Activated T-cell treated with anti-CD3 and anti-CD28 coated beads, Interleukin-2, amount 50 U/mL, for 72 hours (primary cell): ENCODE measurements around the gene CSF3. TPM values are rescaled to one million over a fixed set of nuclear protein-coding genes. Genes with fewer than 3 reads are reported as not detected.

Experiments used
- ATAC-seq, 2 donors: fragments of 150-1000 bp; cut with Tn5 transposase; replicated peaks in 1 of 2; 2 replicates each; pipeline ENCODE4 v1.10.0; 2021; ENCODE audit warnings: moderate library complexity in 2 of 2, mild to moderate bottlenecking in 1 of 2
- DNase-seq, 2 donors: peaks; one replicate each; pipeline ENCODE4 v3.0.0; 2021 to 2022; ENCODE audit warnings: mixed read lengths in 1 of 2
- H3K27ac Mint-ChIP-seq: one replicate; pipeline ENCODE4 v1.8.0; 2022; ENCODE audit warnings: mild to moderate bottlenecking, moderate library complexity, mixed read lengths
- H3K27me3 Mint-ChIP-seq: one replicate; pipeline ENCODE4 v1.8.0; 2022; ENCODE audit warnings: low read depth, mixed read lengths
- H3K36me3 Mint-ChIP-seq, 2 donors: one replicate each; pipeline ENCODE4 v1.8.0; 2022; ENCODE audit warnings: mixed read lengths in 2 of 2, mild to moderate bottlenecking in 1 of 2; ENCODE audit not compliant: insufficient read depth in 2 of 2
- H3K4me1 Mint-ChIP-seq: one replicate; pipeline ENCODE4 v1.8.0; 2022; ENCODE audit warnings: low read depth, mixed read lengths
- H3K4me3 Mint-ChIP-seq, 2 donors: one replicate each; pipeline ENCODE4 v1.8.0; 2022; ENCODE audit warnings: mild to moderate bottlenecking in 2 of 2, mixed read lengths in 2 of 2, moderate library complexity in 2 of 2
- H3K9me3 Mint-ChIP-seq, 2 donors: one replicate each; pipeline ENCODE4 v1.8.0; 2022; ENCODE audit warnings: mixed read lengths in 2 of 2
- total RNA-seq, 2 donors: library from RNA; stranded (reverse); gene quantifications; one replicate each; pipeline ENCODE4 v1.2.3, GENCODE V29; 2022

Gene CSF3
- total RNA-seq, 2 donors from 2014 or later, result not detected

GRCh38 chr17:40063187-40063771 is 48.0 kb downstream of the CSF3 start:
- H3K9me3 Mint-ChIP-seq, result no peaks in the 10 kb centered on the region
- peak overlapping the region; percentile 79 to 89 for H3K4me3 Mint-ChIP-seq
- ATAC-seq, result peak in 1 of 2 donors; percentile 37
- peaks cover 45% of the 10 kb centered on the region for H3K4me1 Mint-ChIP-seq
- H3K27me3 Mint-ChIP-seq, result no peaks in the 10 kb centered on the region
- H3K27ac Mint-ChIP-seq, result no peak overlapping the region
- peaks cover 1% of the 10 kb centered on the region in 2 donors for H3K36me3 Mint-ChIP-seq
- DNase-seq, result peak; percentile 27 to 37

GRCh38 chr17:40063901-40064531 is 48.8 kb downstream of the CSF3 start:
- ATAC-seq (peak; percentile 16 to 28), DNase-seq (no peak)
- peak overlapping the region; percentile 79 to 89 for H3K4me3 Mint-ChIP-seq
- no peak overlapping the region for H3K27ac Mint-ChIP-seq
- no peaks in the 10 kb centered on the region for H3K9me3 Mint-ChIP-seq
- no peaks in the 10 kb centered on the region for H3K27me3 Mint-ChIP-seq
- peaks cover 1% of the 10 kb centered on the region in 2 donors for H3K36me3 Mint-ChIP-seq
- H3K4me1 Mint-ChIP-seq, result peaks cover 53% of the 10 kb centered on the region

DNA sequence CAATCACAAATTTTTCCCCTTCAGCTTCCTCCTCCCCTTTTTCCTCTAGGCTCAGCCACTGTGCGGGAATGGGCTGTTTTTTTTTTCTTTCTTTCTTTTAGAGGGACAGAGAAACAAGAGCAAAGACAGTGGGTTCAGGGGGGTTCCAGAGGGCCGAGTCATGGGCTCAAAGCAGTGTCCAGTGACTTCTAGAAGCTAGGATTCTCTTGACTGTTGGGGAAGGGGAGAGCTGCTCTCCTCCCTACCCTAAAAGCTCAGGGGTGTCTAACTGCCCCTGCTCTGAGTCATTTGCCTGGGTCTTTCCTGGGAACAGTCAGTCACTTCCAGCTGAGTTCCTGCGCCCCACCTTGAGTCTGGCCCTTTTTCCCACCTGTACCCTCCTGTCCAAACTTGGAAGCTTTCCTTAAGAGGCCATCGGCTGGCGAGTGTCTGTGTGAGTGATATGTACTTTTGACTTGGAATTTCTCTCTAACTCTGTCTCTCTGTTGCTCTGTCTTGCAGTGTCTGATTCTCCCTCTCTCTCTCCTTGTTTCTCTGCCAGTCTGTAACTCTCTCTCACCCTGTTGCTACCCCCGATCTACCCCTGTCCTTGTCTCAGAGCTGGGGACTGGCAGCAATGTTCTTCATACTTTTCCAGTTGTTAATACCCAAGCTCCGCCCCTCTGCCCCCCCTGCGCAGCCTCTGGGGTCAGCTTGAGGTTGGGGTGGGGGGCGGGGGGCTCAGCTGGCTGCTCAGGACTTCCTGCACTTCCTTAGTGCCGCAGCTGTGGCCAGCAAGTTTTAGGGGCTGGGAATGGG is 49.9 kb downstream of the CSF3 start:
- H3K4me3 Mint-ChIP-seq, result peak overlapping the region; percentile 79 to 89
- no peaks in the 10 kb centered on the region for H3K9me3 Mint-ChIP-seq
- peaks cover 64% of the 10 kb centered on the region for H3K4me1 Mint-ChIP-seq
- peaks cover 1% of the 10 kb centered on the region in 2 donors for H3K36me3 Mint-ChIP-seq
- H3K27ac Mint-ChIP-seq, result no peak overlapping the region
- no peaks in the 10 kb centered on the region for H3K27me3 Mint-ChIP-seq
- DNase-seq (no peak), ATAC-seq (no peak)

GRCh38 chr17:40065769-40066510 is 50.7 kb downstream of the CSF3 start:
- H3K27ac Mint-ChIP-seq, result no peak overlapping the region

More at GRCh38 chr17:40065769-40066510, 50.7 kb downstream of the CSF3 start:
- Mint-ChIP-seq H3K36me3 (peaks cover 1% of the 10 kb centered on the region in 2 donors), H3K27me3 (no peaks in the 10 kb centered on the region), H3K4me1 (peaks cover 72% of the 10 kb centered on the region), H3K9me3 (no peaks in the 10 kb centered on the region), H3K4me3 (no peak overlapping the region)
- ATAC-seq (no peak), DNase-seq (no peak)

Other genes with a start within 250 kb of the CSF3 start
- gene IKZF3, start 151.1 kb upstream of the CSF3 start, total RNA-seq, result 10 to 100 TPM; 70.7 to 78.9 TPM
- gene ZPBP2, start 147.2 kb upstream of the CSF3 start, total RNA-seq, result under 1 TPM; 0.36 to 0.81 TPM
- 10 to 100 TPM; 57.0 to 58.0 TPM for gene GSDMB, start 96.8 kb upstream of the CSF3 start, total RNA-seq
- 100 to 1,000 TPM; 104 to 114 TPM for gene ORMDL3, start 87.8 kb upstream of the CSF3 start, total RNA-seq
- gene LRRC3C, start 87.7 kb upstream of the CSF3 start, total RNA-seq, result not detected
- gene GSDMA, start 52.4 kb upstream of the CSF3 start, total RNA-seq, result 1 to 10 TPM; 2.1 to 4.6 TPM
- gene PSMD3, start 34.6 kb upstream of the CSF3 start, total RNA-seq, result 100 to 1,000 TPM in 1 of 2 donors, 10 to 100 TPM in 1; 95.5 to 103 TPM
- 10 to 100 TPM; 82.6 to 97.0 TPM for gene MED24, start 39.0 kb downstream of the CSF3 start, total RNA-seq
- 10 to 100 TPM; 12.2 to 14.7 TPM for gene THRA, start 47.5 kb downstream of the CSF3 start, total RNA-seq
- 1 to 10 TPM; 4.5 to 6.3 TPM for gene NR1D1, start 85.1 kb downstream of the CSF3 start, total RNA-seq
- gene MSL1, start 106.5 kb downstream of the CSF3 start, total RNA-seq, result 100 to 1,000 TPM; 115 to 121 TPM
- gene CASC3, start 125.1 kb downstream of the CSF3 start, total RNA-seq, result 100 to 1,000 TPM; 106 to 144 TPM
- gene RAPGEFL1, start 162.0 kb downstream of the CSF3 start, total RNA-seq, result 1 to 10 TPM; 3.0 to 6.6 TPM
- gene WIPF2, start 203.9 kb downstream of the CSF3 start, total RNA-seq, result 10 to 100 TPM; 31.5 to 35.5 TPM